K562 (cell line): ENCODE data around the gene N4BP2. TPM values are rescaled to one million over a fixed set of nuclear protein-coding genes. Genes with fewer than 3 reads are reported as not detected.
A peak's percentile ranks its signal among the peaks of the same experiment; 100 is the strongest.

Source experiments
- EP300 ChIP-seq: IDR thresholded peaks from 2 replicates; pipeline ENCODE4 v1.6.1; 2012; ENCODE audit warnings: low read length, improper control_type of control experiment
- MECOM ChIP-seq: fragments of 250-450 bp; sonication (Bioruptor Pico); IDR thresholded peaks from 2 replicates; pipeline ENCODE4 v1.8.0; 2022; ENCODE audit warnings: inconsistent platforms
- NELFE ChIP-seq: IDR thresholded peaks from 2 replicates; pipeline ENCODE4 v1.6.1; 2011; ENCODE audit warnings: mild to moderate bottlenecking; ENCODE audit not compliant: insufficient read depth, insufficient read length
- NEUROD1 ChIP-seq: fragments of 150-350 bp; IDR thresholded peaks from 2 replicates; pipeline ENCODE4 v1.6.1; 2014; ENCODE audit warnings: borderline replicate concordance, low read length, low read depth; ENCODE audit not compliant: partially characterized antibody
- PRPF4 ChIP-seq: fragments of 200-400 bp; formaldehyde crosslinking; IDR thresholded peaks from one replicate; pipeline ENCODE4 v1.6.1; 2017; ENCODE audit warnings: low read length, low read depth, mild to moderate bottlenecking; ENCODE audit not compliant: insufficient read depth, poor library complexity, severe bottlenecking
- PTTG1 ChIP-seq: fragments of 450-650 bp; IDR thresholded peaks from 2 replicates; pipeline ENCODE4 v1.6.1; 2016; ENCODE audit warnings: low read depth, mild to moderate bottlenecking, missing genetic modification characterization, missing compliant biosample characterization
- TBL1XR1 ChIP-seq, 2 experiments: IDR thresholded peaks; 2 replicates each; pipeline ENCODE4 v1.6.1; 2012; ENCODE audit warnings: improper control_type of control experiment in 2 of 2, low read length in 2 of 2, mild to moderate bottlenecking in 1 of 2
- THAP12 ChIP-seq: fragments of 250-450 bp; sonication (Bioruptor Pico); IDR thresholded peaks from 2 replicates; pipeline ENCODE4 v1.9.0; 2021; ENCODE audit warnings: mild to moderate bottlenecking, inconsistent platforms
- ZFP1 ChIP-seq: fragments of 450-650 bp; formaldehyde crosslinking; IDR thresholded peaks from 2 replicates; pipeline ENCODE4 v1.4.0; 2020; ENCODE audit warnings: mild to moderate bottlenecking, mixed read lengths
- ZNF143 ChIP-seq: sonication (generic); formaldehyde crosslinking; IDR thresholded peaks from 2 replicates; pipeline ENCODE4 v1.9.0; 2022; ENCODE audit warnings: mild to moderate bottlenecking, missing genetic modification reagents
- polyA plus RNA-seq, 8 experiments: library from polyadenylated mRNA; depleted of rRNA in 4 of 8; stranded (reverse) in 5 of 8; unstranded in 3 of 8; fragments of >200 nt; fragmentation: Nextera tagmentation in 2 of 8; fragmentation: Illumina TruSeq in 1 of 8; extraction: Ambion mirVana in 2 of 8; extraction: Trizol in 1 of 8; gene quantifications; 2 replicates each; pipeline versions ENCODE4 v1.2.1 to v1.2.3, GENCODE V29; 2011 to 2014; ENCODE audit warnings: inconsistent platforms in 1 of 8, missing spikeins in 1 of 8
- total RNA-seq, 7 experiments: library from RNA; depleted of rRNA in 6 of 7; stranded (reverse); fragments of >200 nt in 6 of 7; fragmentation: Illumina TruSeq in 2 of 7; extraction: Trizol in 2 of 7; gene quantifications; 2 replicates each; pipeline versions ENCODE4 v1.2.1 to v1.2.3, GENCODE V29; 2011 to 2021; ENCODE audit warnings: low replicate concordance in 1 of 7
- TF ChIP-seq, protein P1 (sequence below): fragments of 250-450 bp; sonication (Bioruptor Pico); IDR thresholded peaks from 2 replicates; pipeline ENCODE4 v1.8.0; 2021; ENCODE audit warnings: mild to moderate bottlenecking, moderate library complexity
- TF ChIP-seq, protein P2 (sequence below): sonication (generic); formaldehyde crosslinking; IDR thresholded peaks from 2 replicates; pipeline ENCODE4 v1.8.1; 2022; ENCODE audit warnings: missing genetic modification reagents
- TF ChIP-seq, protein P3 (sequence below): fragments of 450-650 bp; IDR thresholded peaks from 2 replicates; pipeline ENCODE4 v1.6.1; 2014; ENCODE audit warnings: low read depth, mild to moderate bottlenecking, moderate library complexity, borderline replicate concordance
- TF ChIP-seq, protein P4 (sequence below): fragments of 450-650 bp; formaldehyde crosslinking; IDR thresholded peaks from 2 replicates; pipeline ENCODE4 v1.4.0; 2022; ENCODE audit warnings: missing genetic modification characterization
- TF ChIP-seq, protein P5 (sequence below): fragments of 250-450 bp; sonication (Bioruptor Pico); IDR thresholded peaks from 2 replicates; pipeline ENCODE4 v1.4.0; 2020

The N4BP2 gene
- total and polyA plus RNA-seq, 9 of the 15 experiments (the other 6 are each of a cell fraction or from before 2014, with no cell fraction given) = 2.7 to 12.6 (median 7.6) TPM

DNA sequence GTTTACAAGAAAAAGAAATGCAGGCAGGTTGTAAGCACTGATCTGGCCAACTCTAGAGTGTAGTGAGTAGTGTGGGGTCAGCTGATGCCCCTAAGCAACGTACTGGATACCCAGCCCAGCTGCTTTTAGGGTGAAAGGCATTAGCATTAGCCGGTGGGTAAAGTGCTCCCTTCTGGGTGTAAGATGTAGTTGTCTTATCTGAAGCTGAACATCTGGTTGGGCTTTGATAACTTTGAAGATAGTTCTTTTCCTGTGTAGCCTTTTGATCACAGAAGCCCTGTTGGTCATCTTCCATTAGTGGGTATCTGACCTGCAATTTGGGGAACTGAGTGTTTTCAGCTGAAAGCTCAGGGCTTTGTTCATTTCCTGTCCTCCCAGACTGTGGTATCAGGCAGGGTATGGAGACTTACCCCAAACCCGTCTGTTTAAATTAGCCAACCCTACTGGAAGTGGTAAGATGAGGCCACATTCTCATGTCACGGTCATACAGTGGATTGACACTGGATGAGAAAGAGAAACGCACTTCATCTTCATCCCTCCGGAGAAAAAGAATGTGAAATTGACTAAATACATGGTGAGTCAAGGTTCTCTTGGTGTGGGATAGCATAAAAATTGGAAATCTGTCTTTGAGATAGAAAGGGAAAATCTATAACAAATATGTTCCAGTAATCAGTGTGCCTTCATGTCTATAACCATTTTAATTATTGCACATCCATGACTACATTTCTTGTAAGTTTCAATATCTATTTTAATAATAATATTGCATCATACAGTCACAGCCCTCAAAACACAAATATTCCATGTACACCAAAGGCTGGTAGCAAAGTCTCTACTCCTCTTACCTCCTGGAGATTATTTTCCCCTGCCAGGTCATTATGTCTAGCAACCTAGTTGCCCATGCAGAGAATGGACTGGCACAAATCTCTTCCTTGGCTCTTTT is 148.9 kb downstream of the N4BP2 start (continued):
- TF ChIP-seq THAP12 (CRISPR knock-in tag) (no peak), ZNF143 (CRISPR knock-in tag) (no peak), ZFP1 (CRISPR knock-in tag) (no peak), EP300 (peak; percentile 92), PRPF4 (no peak), NELFE (no peak), PTTG1 (tag) (no peak), NEUROD1 (peak; percentile 21), MECOM (CRISPR knock-in tag) (peak; percentile 56; the same call in 1 of the 2 replicates), TBL1XR1 (IDR thresholded peaks at IDR 0.05; ENCODE audit: low read length in 2 of 2) (peak in 1 of 2 experiments; percentile 76; a peak in 2 of 4 replicates)
- TF ChIP-seq, protein P1, sequence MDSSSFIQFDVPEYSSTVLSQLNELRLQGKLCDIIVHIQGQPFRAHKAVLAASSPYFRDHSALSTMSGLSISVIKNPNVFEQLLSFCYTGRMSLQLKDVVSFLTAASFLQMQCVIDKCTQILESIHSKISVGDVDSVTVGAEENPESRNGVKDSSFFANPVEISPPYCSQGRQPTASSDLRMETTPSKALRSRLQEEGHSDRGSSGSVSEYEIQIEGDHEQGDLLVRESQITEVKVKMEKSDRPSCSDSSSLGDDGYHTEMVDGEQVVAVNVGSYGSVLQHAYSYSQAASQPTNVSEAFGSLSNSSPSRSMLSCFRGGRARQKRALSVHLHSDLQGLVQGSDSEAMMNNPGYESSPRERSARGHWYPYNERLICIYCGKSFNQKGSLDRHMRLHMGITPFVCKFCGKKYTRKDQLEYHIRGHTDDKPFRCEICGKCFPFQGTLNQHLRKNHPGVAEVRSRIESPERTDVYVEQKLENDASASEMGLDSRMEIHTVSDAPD (CRISPR knock-in tag) = no peak
- TF ChIP-seq, protein P2, sequence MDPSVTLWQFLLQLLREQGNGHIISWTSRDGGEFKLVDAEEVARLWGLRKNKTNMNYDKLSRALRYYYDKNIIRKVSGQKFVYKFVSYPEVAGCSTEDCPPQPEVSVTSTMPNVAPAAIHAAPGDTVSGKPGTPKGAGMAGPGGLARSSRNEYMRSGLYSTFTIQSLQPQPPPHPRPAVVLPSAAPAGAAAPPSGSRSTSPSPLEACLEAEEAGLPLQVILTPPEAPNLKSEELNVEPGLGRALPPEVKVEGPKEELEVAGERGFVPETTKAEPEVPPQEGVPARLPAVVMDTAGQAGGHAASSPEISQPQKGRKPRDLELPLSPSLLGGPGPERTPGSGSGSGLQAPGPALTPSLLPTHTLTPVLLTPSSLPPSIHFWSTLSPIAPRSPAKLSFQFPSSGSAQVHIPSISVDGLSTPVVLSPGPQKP = no peak
- TF ChIP-seq, protein P3, sequence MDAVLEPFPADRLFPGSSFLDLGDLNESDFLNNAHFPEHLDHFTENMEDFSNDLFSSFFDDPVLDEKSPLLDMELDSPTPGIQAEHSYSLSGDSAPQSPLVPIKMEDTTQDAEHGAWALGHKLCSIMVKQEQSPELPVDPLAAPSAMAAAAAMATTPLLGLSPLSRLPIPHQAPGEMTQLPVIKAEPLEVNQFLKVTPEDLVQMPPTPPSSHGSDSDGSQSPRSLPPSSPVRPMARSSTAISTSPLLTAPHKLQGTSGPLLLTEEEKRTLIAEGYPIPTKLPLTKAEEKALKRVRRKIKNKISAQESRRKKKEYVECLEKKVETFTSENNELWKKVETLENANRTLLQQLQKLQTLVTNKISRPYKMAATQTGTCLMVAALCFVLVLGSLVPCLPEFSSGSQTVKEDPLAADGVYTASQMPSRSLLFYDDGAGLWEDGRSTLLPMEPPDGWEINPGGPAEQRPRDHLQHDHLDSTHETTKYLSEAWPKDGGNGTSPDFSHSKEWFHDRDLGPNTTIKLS = no peak
- TF ChIP-seq, protein P4, sequence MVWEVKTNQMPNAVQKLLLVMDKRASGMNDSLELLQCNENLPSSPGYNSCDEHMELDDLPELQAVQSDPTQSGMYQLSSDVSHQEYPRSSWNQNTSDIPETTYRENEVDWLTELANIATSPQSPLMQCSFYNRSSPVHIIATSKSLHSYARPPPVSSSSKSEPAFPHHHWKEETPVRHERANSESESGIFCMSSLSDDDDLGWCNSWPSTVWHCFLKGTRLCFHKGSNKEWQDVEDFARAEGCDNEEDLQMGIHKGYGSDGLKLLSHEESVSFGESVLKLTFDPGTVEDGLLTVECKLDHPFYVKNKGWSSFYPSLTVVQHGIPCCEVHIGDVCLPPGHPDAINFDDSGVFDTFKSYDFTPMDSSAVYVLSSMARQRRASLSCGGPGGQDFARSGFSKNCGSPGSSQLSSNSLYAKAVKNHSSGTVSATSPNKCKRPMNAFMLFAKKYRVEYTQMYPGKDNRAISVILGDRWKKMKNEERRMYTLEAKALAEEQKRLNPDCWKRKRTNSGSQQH (CRISPR knock-in tag) = no peak
- TF ChIP-seq, protein P5, sequence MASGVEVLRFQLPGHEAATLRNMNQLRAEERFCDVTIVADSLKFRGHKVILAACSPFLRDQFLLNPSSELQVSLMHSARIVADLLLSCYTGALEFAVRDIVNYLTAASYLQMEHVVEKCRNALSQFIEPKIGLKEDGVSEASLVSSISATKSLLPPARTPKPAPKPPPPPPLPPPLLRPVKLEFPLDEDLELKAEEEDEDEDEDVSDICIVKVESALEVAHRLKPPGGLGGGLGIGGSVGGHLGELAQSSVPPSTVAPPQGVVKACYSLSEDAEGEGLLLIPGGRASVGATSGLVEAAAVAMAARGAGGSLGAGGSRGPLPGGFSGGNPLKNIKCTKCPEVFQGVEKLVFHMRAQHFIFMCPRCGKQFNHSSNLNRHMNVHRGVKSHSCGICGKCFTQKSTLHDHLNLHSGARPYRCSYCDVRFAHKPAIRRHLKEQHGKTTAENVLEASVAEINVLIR (CRISPR knock-in tag) = peak; percentile 55
